ENCODE data around the gene HIF1A. TPM values are rescaled to one million over a fixed set of nuclear protein-coding genes. Genes with fewer than 3 reads are reported as not detected.

HIF1A gene
- total and polyA plus RNA-seq, 2 donors from 2014 or later: 57.8 to 358 TPM

DNA sequence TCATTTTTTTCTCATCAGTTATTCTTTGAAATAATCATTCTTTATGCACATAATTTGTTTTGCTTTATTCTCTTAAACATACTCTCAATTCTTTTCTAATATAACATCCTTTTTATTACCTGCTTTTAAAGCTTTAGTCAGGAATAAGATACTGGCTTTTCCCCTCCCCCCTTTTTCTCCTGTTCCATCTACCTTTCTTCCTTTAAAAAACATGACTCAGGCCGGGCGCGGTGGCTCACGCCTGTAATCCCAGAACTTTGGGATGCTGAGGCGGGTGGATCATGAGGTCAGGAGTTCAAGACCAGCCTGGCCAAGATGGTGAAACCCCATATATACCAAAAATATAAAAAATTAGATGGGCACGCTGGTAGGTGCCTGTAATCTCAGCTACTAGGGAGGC, 25.4 kb downstream of the HIF1A start:
- Histone ChIP-seq H3K9ac (ENCODE audit: low read length in 3 of 3) (no peak overlapping the region), H3K4me1 (ENCODE audit: control insufficient read depth in 2 of 3, insufficient read depth in 2 of 3, low read depth in 1 of 3, low read length in 3 of 3) (peaks cover 0 to 23% (median 7%) of the 10 kb centered on the region in 3 donors), H3K4me3 (ENCODE audit: low read length in 3 of 3) (no peak overlapping the region), H3K27me3 (ENCODE audit: control insufficient read depth, insufficient read depth, low read length) (no peaks in the 10 kb centered on the region), H3K36me3 (ENCODE audit: control insufficient read depth in 2 of 3, insufficient read depth in 3 of 3, low read length in 3 of 3) (peaks cover 5 to 9% (median 7%) of the 10 kb centered on the region in 3 donors), H3K9me3 (ENCODE audit: control insufficient read depth in 2 of 3, insufficient read depth in 1 of 3, low read length in 3 of 3) (no peaks in the 10 kb centered on the region), H3K27ac (ENCODE audit: low read depth in 2 of 2, low read length in 2 of 2) (no peak overlapping the region)
- DNase-seq (no peak), FAIRE-seq (no peak)
- TF ChIP-seq, protein P1, sequence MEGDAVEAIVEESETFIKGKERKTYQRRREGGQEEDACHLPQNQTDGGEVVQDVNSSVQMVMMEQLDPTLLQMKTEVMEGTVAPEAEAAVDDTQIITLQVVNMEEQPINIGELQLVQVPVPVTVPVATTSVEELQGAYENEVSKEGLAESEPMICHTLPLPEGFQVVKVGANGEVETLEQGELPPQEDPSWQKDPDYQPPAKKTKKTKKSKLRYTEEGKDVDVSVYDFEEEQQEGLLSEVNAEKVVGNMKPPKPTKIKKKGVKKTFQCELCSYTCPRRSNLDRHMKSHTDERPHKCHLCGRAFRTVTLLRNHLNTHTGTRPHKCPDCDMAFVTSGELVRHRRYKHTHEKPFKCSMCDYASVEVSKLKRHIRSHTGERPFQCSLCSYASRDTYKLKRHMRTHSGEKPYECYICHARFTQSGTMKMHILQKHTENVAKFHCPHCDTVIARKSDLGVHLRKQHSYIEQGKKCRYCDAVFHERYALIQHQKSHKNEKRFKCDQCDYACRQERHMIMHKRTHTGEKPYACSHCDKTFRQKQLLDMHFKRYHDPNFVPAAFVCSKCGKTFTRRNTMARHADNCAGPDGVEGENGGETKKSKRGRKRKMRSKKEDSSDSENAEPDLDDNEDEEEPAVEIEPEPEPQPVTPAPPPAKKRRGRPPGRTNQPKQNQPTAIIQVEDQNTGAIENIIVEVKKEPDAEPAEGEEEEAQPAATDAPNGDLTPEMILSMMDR (IDR thresholded peaks at IDR 0.05; ENCODE audit: borderline replicate concordance, extremely low read depth, insufficient read depth): no peak
- intact Hi-C loops (cut with DNase I): no loop called here

DNA sequence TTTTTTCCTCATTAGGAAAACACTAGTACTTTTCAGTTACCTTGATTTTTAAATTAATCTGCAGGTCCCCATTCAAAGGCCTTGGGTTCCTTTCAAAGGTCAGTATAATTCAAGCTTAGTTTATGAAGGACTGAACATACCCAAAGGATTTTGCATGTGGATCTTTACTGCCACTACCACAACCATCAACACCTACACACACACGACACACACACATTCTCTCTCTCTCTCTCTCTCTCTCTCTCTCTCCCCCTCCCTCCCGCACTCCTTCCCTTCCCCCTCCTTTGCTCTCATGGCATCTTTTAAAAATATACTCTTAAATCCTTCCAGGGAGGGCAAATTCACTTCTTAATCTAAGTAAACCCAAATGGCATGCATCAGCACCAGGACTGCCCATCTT, 28.8 kb downstream of the HIF1A start:
- TF ChIP-seq, protein P1 (IDR thresholded peaks at IDR 0.05; ENCODE audit: borderline replicate concordance, extremely low read depth, insufficient read depth): no peak
- peaks cover 13 to 31% (median 29%) of the 10 kb centered on the region in 3 donors for H3K36me3 ChIP-seq (ENCODE audit: control insufficient read depth in 2 of 3, insufficient read depth in 3 of 3, low read length in 3 of 3)
- no peak overlapping the region for H3K4me3 ChIP-seq (ENCODE audit: low read length in 3 of 3)
- peaks cover 0 to 10% (median 3%) of the 10 kb centered on the region in 3 donors for H3K4me1 ChIP-seq (ENCODE audit: control insufficient read depth in 2 of 3, insufficient read depth in 2 of 3, low read depth in 1 of 3, low read length in 3 of 3)
- H3K9me3 ChIP-seq (ENCODE audit: control insufficient read depth in 2 of 3, insufficient read depth in 1 of 3, low read length in 3 of 3): no peaks in the 10 kb centered on the region
- H3K27me3 ChIP-seq (ENCODE audit: control insufficient read depth, insufficient read depth, low read length): no peaks in the 10 kb centered on the region
- FAIRE-seq: no peak
- H3K9ac ChIP-seq (ENCODE audit: low read length in 3 of 3): no peak overlapping the region
- H3K27ac ChIP-seq (ENCODE audit: low read depth in 2 of 2, low read length in 2 of 2): no peak overlapping the region
- intact Hi-C loops (cut with DNase I): no loop called here
- no peak for DNase-seq

DNA sequence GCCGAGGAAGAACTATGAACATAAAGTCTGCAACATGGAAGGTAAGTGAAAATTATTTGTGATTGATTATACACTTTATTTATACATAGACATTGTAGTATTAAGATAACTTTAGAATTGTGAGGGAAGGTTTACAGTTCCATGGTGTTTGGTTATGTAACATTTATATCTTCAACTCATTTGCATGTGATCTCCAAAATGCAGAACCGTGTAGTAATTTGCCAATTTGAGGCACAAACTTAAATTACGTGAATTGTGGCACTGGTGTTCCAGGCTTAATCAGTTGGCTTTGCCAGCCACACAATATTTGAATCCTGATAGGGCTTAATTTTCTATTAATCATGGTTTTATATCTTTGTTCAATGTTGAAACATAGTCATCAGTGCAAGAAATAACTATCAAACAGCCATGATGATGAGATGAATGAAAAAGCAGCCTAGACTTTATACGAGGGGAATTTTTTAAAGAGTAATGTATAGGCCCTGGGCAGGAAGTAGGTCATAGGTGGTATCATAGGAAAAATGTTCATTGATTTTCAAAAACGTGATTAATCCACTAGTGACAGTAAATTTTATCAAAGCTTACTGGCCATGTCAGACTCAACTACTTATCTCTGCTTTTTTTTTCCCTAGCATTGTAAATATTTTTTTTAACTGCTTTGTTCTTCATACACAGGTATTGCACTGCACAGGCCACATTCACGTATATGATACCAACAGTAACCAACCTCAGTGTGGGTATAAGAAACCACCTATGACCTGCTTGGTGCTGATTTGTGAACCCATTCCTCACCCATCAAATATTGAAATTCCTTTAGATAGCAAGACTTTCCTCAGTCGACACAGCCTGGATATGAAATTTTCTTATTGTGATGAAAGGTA, 31.7 kb downstream of the HIF1A start:
- H3K4me1 ChIP-seq (ENCODE audit: control insufficient read depth in 2 of 3, insufficient read depth in 2 of 3, low read depth in 1 of 3, low read length in 3 of 3): peaks cover 0 to 4% (median 0%) of the 10 kb centered on the region in 3 donors
- H3K27me3 ChIP-seq (ENCODE audit: control insufficient read depth, insufficient read depth, low read length): no peaks in the 10 kb centered on the region
- no peak overlapping the region for H3K27ac ChIP-seq (ENCODE audit: low read depth in 2 of 2, low read length in 2 of 2)
- H3K9ac ChIP-seq (ENCODE audit: low read length in 3 of 3): no peak overlapping the region
- H3K36me3 ChIP-seq (ENCODE audit: control insufficient read depth in 2 of 3, insufficient read depth in 3 of 3, low read length in 3 of 3): peaks cover 9 to 36% (median 34%) of the 10 kb centered on the region in 3 donors
- H3K9me3 ChIP-seq (ENCODE audit: control insufficient read depth in 2 of 3, insufficient read depth in 1 of 3, low read length in 3 of 3): no peaks in the 10 kb centered on the region
- TF ChIP-seq, protein P1 (IDR thresholded peaks at IDR 0.05; ENCODE audit: borderline replicate concordance, extremely low read depth, insufficient read depth): no peak
- intact Hi-C loops (cut with DNase I): no loop called here
- no peak overlapping the region for H3K4me3 ChIP-seq (ENCODE audit: low read length in 3 of 3)
- DNase-seq: no peak
- no peak for FAIRE-seq

Measured in kidney (tissue), 14 donors.